Measurements from ENCODE around the gene PALM3. TPM values are rescaled to one million over a fixed set of nuclear protein-coding genes. Genes with fewer than 3 reads are reported as not detected.
"Not testable (repeated sequence)": the region's sequence is repeated elsewhere in the genome, so short reads cannot be mapped to it uniquely, and the experiment has no call there.

Gene PALM3
- total RNA-seq, 1 experiment from 2014 or later, result not detected

- in situ Hi-C loops (cut with HindIII; ENCODE audit: low pct_unique_long_range_greater_than_20kb, low sequenced_read_pairs), result no loop called here
- peak; percentile 3 for DNase-seq (ENCODE audit: low read depth, low spot score)
These were observed 40.4 kb downstream of the PALM3 start for GRCh38 chr19:14021474-14021873.

- DNase-seq (ENCODE audit: low read depth, low spot score); in situ Hi-C loops (cut with HindIII; ENCODE audit: low pct_unique_long_range_greater_than_20kb, low sequenced_read_pairs): not testable (repeated sequence)
These were observed 42.1 kb downstream of the PALM3 start for GRCh38 chr19:14019739-14020138.

GRCh38 chr19:14019100-14019499 lies 42.8 kb downstream of the PALM3 start:
- DNase-seq (ENCODE audit: low read depth, low spot score), result no peak
- in situ Hi-C loops (cut with HindIII; ENCODE audit: low pct_unique_long_range_greater_than_20kb, low sequenced_read_pairs), result no loop called here

GRCh38 chr19:14015524-14016035 lies 46.3 kb downstream of the PALM3 start:
- no peak for DNase-seq (ENCODE audit: low read depth, low spot score)
- in situ Hi-C loops (cut with HindIII; ENCODE audit: low pct_unique_long_range_greater_than_20kb, low sequenced_read_pairs), result no loop called here

- in situ Hi-C loops (cut with HindIII; ENCODE audit: low pct_unique_long_range_greater_than_20kb, low sequenced_read_pairs), result no loop called here
- DNase-seq (ENCODE audit: low read depth, low spot score), result no peak
These were observed 49.4 kb downstream of the PALM3 start for GRCh38 chr19:14012378-14012915.

- in situ Hi-C loops (cut with HindIII; ENCODE audit: low pct_unique_long_range_greater_than_20kb, low sequenced_read_pairs), result no loop called here
- DNase-seq (ENCODE audit: low read depth, low spot score), result no peak
These were observed 54.9 kb downstream of the PALM3 start for GRCh38 chr19:14006766-14007562.

GRCh38 chr19:14006085-14006765 lies 55.7 kb downstream of the PALM3 start, which contains the start of gene RFX1:
Gene RFX1 (minus strand): TSS chr19:14006320. CDS start chr19:13993843, 12,477 bp downstream.
- in situ Hi-C loops (cut with HindIII; ENCODE audit: low pct_unique_long_range_greater_than_20kb, low sequenced_read_pairs), result no loop called here
- DNase-seq (ENCODE audit: low read depth, low spot score), result peak; percentile 98

GRCh38 chr19:14005349-14006084 lies 56.4 kb downstream of the PALM3 start:
- DNase-seq (ENCODE audit: low read depth, low spot score), result peak; percentile 78
- in situ Hi-C loops (cut with HindIII; ENCODE audit: low pct_unique_long_range_greater_than_20kb, low sequenced_read_pairs), result no loop called here

GRCh38 chr19:14004619-14005348 lies 57.1 kb downstream of the PALM3 start:
- peak; percentile 37 for DNase-seq (ENCODE audit: low read depth, low spot score)
- in situ Hi-C loops (cut with HindIII; ENCODE audit: low pct_unique_long_range_greater_than_20kb, low sequenced_read_pairs), result no loop called here

Other genes with a start within 250 kb of the PALM3 start
- gene NANOS3, start 184.9 kb downstream of the PALM3 start, total RNA-seq (2014; rRNA removed; shearing (Covaris generic)), result not detected in 2 replicates
- 0.56 and 1.1 TPM in 2 replicates for gene BRME1, start 156.0 kb downstream of the PALM3 start, total RNA-seq (2014; rRNA removed; shearing (Covaris generic))
- 10.5 and 11.0 TPM in 2 replicates for gene CC2D1A, start 155.9 kb downstream of the PALM3 start, total RNA-seq (2014; rRNA removed; shearing (Covaris generic))
- gene PODNL1, start 123.7 kb downstream of the PALM3 start, total RNA-seq (2014; rRNA removed; shearing (Covaris generic)), result not detected in 2 replicates
- gene DCAF15, start 109.6 kb downstream of the PALM3 start, total RNA-seq (2014; rRNA removed; shearing (Covaris generic)), result 8.3 and 9.3 TPM in 2 replicates
- 0.87 and 0.90 TPM in 2 replicates for gene RFX1, start 55.8 kb downstream of the PALM3 start, total RNA-seq (2014; rRNA removed; shearing (Covaris generic))
- gene RLN3, start 33.9 kb downstream of the PALM3 start, total RNA-seq (2014; rRNA removed; shearing (Covaris generic)), result not detected in 2 replicates
- gene IL27RA, start 30.3 kb downstream of the PALM3 start, total RNA-seq (2014; rRNA removed; shearing (Covaris generic)), result 2.6 and 4.3 TPM in 2 replicates
- gene MISP3, start 10.7 kb upstream of the PALM3 start, total RNA-seq (2014; rRNA removed; shearing (Covaris generic)), result 0.53 and 0.77 TPM in 2 replicates
- gene C19orf67, start 23.7 kb upstream of the PALM3 start, total RNA-seq (2014; rRNA removed; shearing (Covaris generic)), result not detected in 2 replicates
- gene SAMD1, start 28.7 kb upstream of the PALM3 start, total RNA-seq (2014; rRNA removed; shearing (Covaris generic)), result 17.2 and 25.9 TPM in 2 replicates
- gene PRKACA, start 55.7 kb upstream of the PALM3 start, total RNA-seq (2014; rRNA removed; shearing (Covaris generic)), result 15.3 and 19.7 TPM in 2 replicates
- gene ASF1B, start 74.5 kb upstream of the PALM3 start, total RNA-seq (2014; rRNA removed; shearing (Covaris generic)), result 16.6 TPM in 2 replicates
- 5.0 and 8.1 TPM in 2 replicates for gene ADGRL1, start 144.1 kb upstream of the PALM3 start, total RNA-seq (2014; rRNA removed; shearing (Covaris generic))